Endothelial cell of umbilical vein (primary cell): ENCODE results near the gene LRRC38. TPM values are rescaled to one million over a fixed set of nuclear protein-coding genes. Genes with fewer than 3 reads are reported as not detected.

ENCODE experiments used
- BruUV-seq: library from RNA; stranded (reverse); fragments of 400-500 nt; replicated peaks from 2 replicates; lab custom pipeline; 2021; lab: Mats Ljungman, UMichigan
- CTCF ChIA-PET: fragments of 300-600, 350-600 bp; sonication (Branson Sonifier 250); formaldehyde crosslinking; loops from one replicate; lab custom pipeline; 2021; ENCODE audit warnings: antibody characterized with exemption, inconsistent platforms; lab: Charles Lee
- POLR2A ChIA-PET: fragments of 300-600, 350-600 bp; sonication (Branson Sonifier 250); formaldehyde crosslinking; loops from one replicate; lab custom pipeline; 2021; ENCODE audit warnings: antibody characterized with exemption, inconsistent platforms; lab: Charles Lee
- DNase-seq: peaks from one replicate; pipeline ENCODE4 v3.0.0-alpha.2; 2011; ENCODE audit warnings: low read depth, low spot score
- FAIRE-seq: peaks from 2 replicates; lab custom pipeline; 2011; peaks lifted over from hg19 to GRCh38; lab: Jason Lieb, UNC
- H2AFZ ChIP-seq: 2 replicates; pipeline ENCODE4 v1.6.0; 2012; ENCODE audit warnings: low read depth, low read length, control low read depth, inconsistent platforms
- H3K27ac ChIP-seq: 2 replicates; pipeline ENCODE4 v1.5.1; 2011; ENCODE audit warnings: low read depth, mild to moderate bottlenecking, control low read depth, low read length, moderate library complexity; ENCODE audit not compliant: insufficient read depth
- H3K27me3 ChIP-seq, 2 experiments: 2 replicates each; pipeline versions ENCODE4 v1.6.0 to v1.6.1; 2011; ENCODE audit warnings: low read length in 2 of 2, mixed read lengths in 1 of 2; ENCODE audit not compliant: control insufficient read depth in 2 of 2, insufficient read depth in 2 of 2
- H3K36me3 ChIP-seq, 2 experiments: 2 replicates in 1 of 2; 3 replicates in 1 of 2; pipeline ENCODE4 v1.5.1; 2011; ENCODE audit warnings: low read length in 2 of 2, mild to moderate bottlenecking in 1 of 2, moderate library complexity in 1 of 2; ENCODE audit not compliant: control insufficient read depth in 2 of 2, insufficient read depth in 2 of 2; ENCODE audit errors: extremely low read depth in 1 of 2
- H3K4me1 ChIP-seq: 3 replicates; pipeline ENCODE4 v1.5.1; 2011; ENCODE audit warnings: mild to moderate bottlenecking, low read length; ENCODE audit not compliant: control insufficient read depth, insufficient read depth; ENCODE audit errors: extremely low read depth
- H3K4me2 ChIP-seq: 2 replicates; pipeline ENCODE4 v1.6.1; 2011; ENCODE audit warnings: low read length, control low read depth, mixed read lengths; ENCODE audit not compliant: insufficient read depth
- H3K4me3 ChIP-seq, 3 experiments: fragments of 200-600 bp in 1 of 3; sonication (generic), shearing (Covaris generic) in 1 of 3; replicated peaks in 1 of 3; 2 replicates each; pipeline ENCODE4 v1.5.1; 2011 to 2016; ENCODE audit warnings: control low read depth in 3 of 3, low read length in 3 of 3, mild to moderate bottlenecking in 2 of 3, inconsistent platforms in 1 of 3, low read depth in 1 of 3, moderate library complexity in 1 of 3; ENCODE audit not compliant: insufficient read depth in 1 of 3
- H3K79me2 ChIP-seq: 2 replicates; pipeline ENCODE4 v1.6.0; 2012; ENCODE audit warnings: low read length, inconsistent platforms; ENCODE audit not compliant: control insufficient read depth, insufficient read depth
- H3K9ac ChIP-seq: replicated peaks from 2 replicates; pipeline ENCODE3; 2011; ENCODE audit warnings: low read length, control low read depth; ENCODE audit not compliant: insufficient read depth; ENCODE audit errors: extremely low read depth
- H3K9me1 ChIP-seq: replicated peaks from 3 replicates; pipeline ENCODE4 v1.6.0; 2011; ENCODE audit warnings: mild to moderate bottlenecking, low read length; ENCODE audit not compliant: control insufficient read depth, insufficient read depth; ENCODE audit errors: extremely low read depth
- H3K9me3 ChIP-seq: replicated peaks from 2 replicates; pipeline ENCODE4 v1.5.1; 2012; ENCODE audit warnings: low read length, inconsistent platforms; ENCODE audit not compliant: control insufficient read depth, insufficient read depth
- H4K20me1 ChIP-seq: replicated peaks from 2 replicates; pipeline ENCODE3; 2011; ENCODE audit warnings: mild to moderate bottlenecking, low read length; ENCODE audit not compliant: control insufficient read depth, insufficient read depth; ENCODE audit errors: extremely low read depth
- EZH2 ChIP-seq: IDR thresholded peaks from 2 replicates; pipeline ENCODE4 v1.6.1; 2012; ENCODE audit warnings: borderline replicate concordance, low read depth, mild to moderate bottlenecking, moderate library complexity, low read length, inconsistent platforms; ENCODE audit not compliant: severe bottlenecking
- FOS ChIP-seq: IDR thresholded peaks from 2 replicates; pipeline ENCODE4 v1.6.1; 2011; ENCODE audit warnings: mild to moderate bottlenecking, low read length, moderate library complexity, borderline replicate concordance; ENCODE audit not compliant: insufficient read depth
- GATA2 ChIP-seq: IDR thresholded peaks from 2 replicates; pipeline ENCODE4 v1.7.0; 2011; ENCODE audit warnings: low read depth, mild to moderate bottlenecking, moderate library complexity, mixed read lengths, low read length; ENCODE audit not compliant: insufficient read length, insufficient read depth
- JUN ChIP-seq: IDR thresholded peaks from 2 replicates; pipeline ENCODE4 v1.6.1; 2011; ENCODE audit warnings: borderline replicate concordance, low read depth; ENCODE audit not compliant: insufficient read length, insufficient read depth
- MYC ChIP-seq: IDR thresholded peaks from one replicate; pipeline ENCODE4 v1.6.1; 2011; ENCODE audit warnings: mild to moderate bottlenecking, low read depth, low read length
- POLR2A ChIP-seq: IDR thresholded peaks from 2 replicates; pipeline ENCODE4 v1.6.1; 2012; ENCODE audit warnings: low read depth, mild to moderate bottlenecking, control low read depth, low read length
- POLR2AphosphoS5 ChIP-seq: IDR thresholded peaks from 2 replicates; pipeline ENCODE4 v1.6.1; 2012; ENCODE audit warnings: low read depth, mild to moderate bottlenecking, control low read depth, low read length, moderate library complexity; ENCODE audit not compliant: insufficient read depth
- dilution Hi-C: fragments of 300-500 bp; cut with MboI; formaldehyde crosslinking; loops from one replicate; pipeline ENCODE4 v1.15.0; 2019; ENCODE audit warnings: low sequenced_read_pairs; ENCODE audit not compliant: extremely low pct_ligation_motif_present
- intact Hi-C: fragments of 100-400 bp; cut with micrococcal nuclease; formaldehyde crosslinking; loops from one replicate; pipeline ENCODE4 v1.10.0; 2022
- polyA plus RNA-seq, 4 experiments: library from polyadenylated mRNA; depleted of rRNA in 3 of 4; stranded (reverse) in 3 of 4; unstranded in 1 of 4; fragments of >200 nt; gene quantifications; 2 replicates each; pipeline versions ENCODE4 v1.2.1 to v1.2.3, GENCODE V29; 2011 to 2012; ENCODE audit warnings: missing spikeins in 1 of 4
- total RNA-seq: library from RNA; stranded (reverse); gene quantifications from 2 replicates; pipeline ENCODE4 v1.2.3, GENCODE V29; 2021
- TF ChIP-seq, protein P1 (sequence below): IDR thresholded peaks from 2 replicates; pipeline ENCODE4 v1.6.1; 2011; ENCODE audit not compliant: insufficient read depth, insufficient read length
- TF ChIP-seq, protein P2 (sequence below), 2 donors: IDR thresholded peaks; 1 replicate in 1 of 2; 2 replicates in 1 of 2; pipeline ENCODE4 v1.5.1; 2011; ENCODE audit warnings: low read length in 2 of 2, mild to moderate bottlenecking in 2 of 2, moderate library complexity in 2 of 2, control low read depth in 1 of 2, inconsistent platforms in 1 of 2, low read depth in 1 of 2; ENCODE audit not compliant: insufficient read depth in 1 of 2; ENCODE audit errors: extremely low read depth in 1 of 2

LRRC38 gene
- total and polyA plus RNA-seq, 2 donors (not counting 3 experiments of a cell fraction or from before 2014, with no cell fraction given) = not detected

- POLR2A ChIA-PET = no interaction called here
- Histone ChIP-seq H3K9me1 (no peaks in the 10 kb centered on the region), H3K4me3 (no peak overlapping the region), H3K79me2 (no peaks in the 10 kb centered on the region), H3K9me3 (no peaks in the 10 kb centered on the region), H2AFZ (no peak overlapping the region), H3K27ac (no peak overlapping the region), H3K27me3 (no peaks in the 10 kb centered on the region), H3K9ac (no peak overlapping the region), H3K36me3 (no peaks in the 10 kb centered on the region), H3K4me1 (no peaks in the 10 kb centered on the region), H4K20me1 (no peaks in the 10 kb centered on the region), H3K4me2 (no peak overlapping the region)
- FAIRE-seq = no peak
- TF ChIP-seq FOS = no peak
- no peak for TF ChIP-seq POLR2AphosphoS5
- TF ChIP-seq POLR2A = no peak
- no peak for TF ChIP-seq GATA2
- TF ChIP-seq, protein P1, sequence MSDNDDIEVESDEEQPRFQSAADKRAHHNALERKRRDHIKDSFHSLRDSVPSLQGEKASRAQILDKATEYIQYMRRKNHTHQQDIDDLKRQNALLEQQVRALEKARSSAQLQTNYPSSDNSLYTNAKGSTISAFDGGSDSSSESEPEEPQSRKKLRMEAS = no peak
- TF ChIP-seq, protein P2, sequence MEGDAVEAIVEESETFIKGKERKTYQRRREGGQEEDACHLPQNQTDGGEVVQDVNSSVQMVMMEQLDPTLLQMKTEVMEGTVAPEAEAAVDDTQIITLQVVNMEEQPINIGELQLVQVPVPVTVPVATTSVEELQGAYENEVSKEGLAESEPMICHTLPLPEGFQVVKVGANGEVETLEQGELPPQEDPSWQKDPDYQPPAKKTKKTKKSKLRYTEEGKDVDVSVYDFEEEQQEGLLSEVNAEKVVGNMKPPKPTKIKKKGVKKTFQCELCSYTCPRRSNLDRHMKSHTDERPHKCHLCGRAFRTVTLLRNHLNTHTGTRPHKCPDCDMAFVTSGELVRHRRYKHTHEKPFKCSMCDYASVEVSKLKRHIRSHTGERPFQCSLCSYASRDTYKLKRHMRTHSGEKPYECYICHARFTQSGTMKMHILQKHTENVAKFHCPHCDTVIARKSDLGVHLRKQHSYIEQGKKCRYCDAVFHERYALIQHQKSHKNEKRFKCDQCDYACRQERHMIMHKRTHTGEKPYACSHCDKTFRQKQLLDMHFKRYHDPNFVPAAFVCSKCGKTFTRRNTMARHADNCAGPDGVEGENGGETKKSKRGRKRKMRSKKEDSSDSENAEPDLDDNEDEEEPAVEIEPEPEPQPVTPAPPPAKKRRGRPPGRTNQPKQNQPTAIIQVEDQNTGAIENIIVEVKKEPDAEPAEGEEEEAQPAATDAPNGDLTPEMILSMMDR (IDR thresholded peaks at IDR 0.05; ENCODE audit: extremely low read depth in 1 of 2, insufficient read depth in 1 of 2, low read depth in 1 of 2, low read length in 2 of 2) = no peak
- TF ChIP-seq JUN = no peak
- no peak for TF ChIP-seq EZH2
- TF ChIP-seq MYC = no peak
- no TSS peak for BruUV-seq
- DNase-seq = no peak
- CTCF ChIA-PET = no interaction called here
- dilution Hi-C loops = no loop called here
- intact Hi-C loops = no loop called here
These were observed 7.2 kb upstream of the LRRC38 start for GRCh38 chr1:13520985-13521384.
